DMS79 treated with DMSO at 0.1 percent for 48 hours (cell line): ENCODE measurements around the gene CAMTA1.

Experiments used
- DNase-seq: peaks from one replicate; lab custom pipeline; 2025; lab: John Stamatoyannopoulos, UW

The CAMTA1 gene

DNA sequence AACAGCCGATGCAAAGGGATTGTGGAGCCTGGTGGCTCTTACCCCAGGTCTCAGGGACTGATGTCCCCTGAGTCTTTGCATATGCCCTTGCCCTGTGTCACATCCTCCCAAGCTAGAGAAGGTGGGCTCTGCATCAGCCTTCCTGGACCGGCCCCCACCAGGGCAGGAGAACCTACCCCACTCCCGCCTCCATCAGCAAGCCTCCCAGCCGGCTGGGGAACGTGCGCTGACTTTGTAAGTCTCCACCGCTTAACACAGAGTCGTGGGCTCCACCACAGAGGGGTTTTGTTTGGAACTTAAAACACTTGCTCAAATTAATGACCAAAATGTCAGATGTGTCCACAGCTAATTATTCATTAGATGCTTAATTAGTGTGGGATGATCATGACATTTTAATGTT, 730.6 kb downstream of the CAMTA1 start:
- no peak for DNase-seq

DNA sequence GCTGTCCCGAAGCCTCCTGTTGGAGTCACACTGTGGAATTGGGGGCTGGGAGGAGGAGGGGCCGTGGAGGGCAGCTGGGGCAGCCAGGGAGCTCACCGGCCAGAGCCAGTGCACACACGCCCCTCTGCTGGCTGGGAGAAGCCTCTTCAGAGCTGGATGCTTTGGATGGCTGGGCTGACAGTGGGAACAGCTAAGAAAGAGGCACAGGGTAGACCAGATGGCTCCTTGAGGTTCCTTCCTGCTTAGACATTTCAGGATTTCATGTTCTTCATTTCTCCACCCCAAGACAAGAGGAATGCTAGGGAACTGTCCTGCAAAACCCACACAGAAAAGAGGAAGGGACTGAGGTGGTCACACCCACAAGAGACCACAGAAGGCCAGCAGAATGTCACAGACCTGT, 731.1 kb downstream of the CAMTA1 start:
- DNase-seq, result peak; percentile 22

DNA sequence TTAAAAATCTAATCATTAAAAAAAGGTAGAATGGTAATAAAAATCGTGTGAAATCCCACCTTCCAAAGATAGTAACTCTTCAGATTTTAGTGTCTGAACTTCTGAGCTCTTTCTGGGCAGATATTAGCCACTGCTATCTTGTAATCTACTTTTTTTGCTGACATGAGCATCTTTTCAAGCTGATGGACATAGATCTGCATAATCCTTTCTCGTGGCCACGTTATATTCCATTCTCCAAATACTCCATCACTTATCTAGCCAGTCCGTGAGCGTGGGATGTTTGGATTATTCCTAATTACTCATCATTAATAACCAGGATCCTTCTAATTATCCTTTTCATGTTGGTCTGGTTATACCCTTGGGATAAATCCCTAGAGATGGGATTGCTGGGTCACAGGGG, 731.7 kb downstream of the CAMTA1 start:
- no peak for DNase-seq

DNA sequence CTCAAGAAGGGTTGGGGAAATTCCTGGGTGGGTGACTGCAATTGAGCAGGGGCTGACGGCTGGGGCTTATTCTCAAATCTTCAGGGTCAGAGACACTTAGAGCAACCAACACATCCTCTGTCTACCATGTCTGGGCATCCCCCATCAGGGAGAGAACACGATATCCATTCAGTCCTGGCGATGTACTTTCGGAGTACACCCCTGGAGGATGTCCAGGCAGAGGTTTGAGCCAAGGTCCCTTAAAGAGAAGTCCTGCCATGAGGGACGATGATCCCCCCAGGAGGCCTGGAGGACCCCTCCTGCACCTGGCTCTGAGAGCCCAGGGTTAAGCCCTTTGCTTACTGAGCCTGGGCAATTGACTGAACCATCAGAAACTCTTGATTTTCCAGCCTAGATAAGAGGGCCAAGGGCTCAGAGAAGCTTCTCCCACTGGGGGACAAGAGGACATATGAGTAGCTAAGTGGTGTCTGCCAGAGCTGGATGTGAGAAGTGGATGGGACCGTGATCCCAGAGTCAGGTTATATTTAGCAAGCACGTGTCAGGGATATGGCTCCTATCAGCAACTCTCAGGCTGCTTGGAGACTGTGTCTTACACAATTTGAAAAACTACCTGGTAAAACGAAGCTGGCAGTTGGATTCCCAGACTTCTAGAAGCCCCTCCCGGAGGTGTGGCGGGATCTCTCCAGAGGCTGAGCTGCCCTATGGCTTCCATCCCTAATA, 732.5 kb downstream of the CAMTA1 start:
- no peak for DNase-seq

DNA sequence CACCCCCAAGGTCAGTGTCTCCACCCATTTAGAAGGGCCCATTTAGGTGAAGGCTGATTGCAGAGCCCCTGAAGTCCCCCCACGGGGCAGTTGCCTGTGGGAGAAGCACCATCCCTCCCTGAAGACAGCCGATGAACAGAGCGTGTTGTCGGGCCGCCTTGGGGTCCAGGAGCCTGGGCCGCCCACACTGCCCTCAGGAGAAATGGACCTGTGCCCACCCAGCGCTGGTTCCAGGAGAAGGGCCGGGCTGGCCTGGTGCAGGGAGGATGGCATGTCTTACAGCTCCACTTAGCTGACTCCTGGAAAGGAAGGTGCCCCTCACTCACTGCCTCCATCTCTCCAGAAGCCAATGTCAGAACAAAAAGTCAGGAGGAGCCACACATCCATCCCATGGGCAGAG, 733.2 kb downstream of the CAMTA1 start:
- no peak for DNase-seq

DNA sequence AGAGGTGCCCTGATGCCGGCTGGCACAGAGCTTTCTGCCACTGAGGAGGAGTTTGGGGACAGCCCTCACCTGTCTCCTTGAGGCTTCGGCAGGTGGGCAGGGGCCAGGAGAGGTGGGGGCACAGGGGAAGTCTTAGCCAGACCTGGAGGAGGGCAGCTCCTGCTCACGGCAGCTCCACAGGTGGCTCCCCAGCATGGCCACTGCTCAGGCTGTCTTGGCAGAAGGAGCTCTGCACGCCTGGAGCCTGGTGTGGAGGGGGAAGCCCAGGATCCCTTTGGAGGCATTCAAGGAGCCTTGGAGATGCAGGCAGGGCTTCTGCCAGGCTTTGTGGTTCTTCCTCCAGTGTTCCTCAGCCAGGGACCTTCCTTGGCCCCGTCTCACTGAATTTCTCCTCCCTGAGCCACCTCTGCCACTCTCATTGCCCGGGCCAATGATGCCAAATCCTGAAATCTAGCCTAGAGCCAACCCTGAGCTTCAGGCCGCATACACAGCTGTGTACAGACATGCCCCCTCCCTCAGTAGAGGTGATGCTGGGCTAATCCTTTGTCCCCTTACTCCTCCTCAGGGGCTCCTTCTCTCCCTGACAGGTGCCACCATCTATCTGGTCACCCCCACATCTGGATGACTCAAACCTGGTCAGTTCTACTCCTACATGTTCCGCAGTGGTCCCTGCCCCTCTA, 734.1 kb downstream of the CAMTA1 start:
- DNase-seq, result no peak

DNA sequence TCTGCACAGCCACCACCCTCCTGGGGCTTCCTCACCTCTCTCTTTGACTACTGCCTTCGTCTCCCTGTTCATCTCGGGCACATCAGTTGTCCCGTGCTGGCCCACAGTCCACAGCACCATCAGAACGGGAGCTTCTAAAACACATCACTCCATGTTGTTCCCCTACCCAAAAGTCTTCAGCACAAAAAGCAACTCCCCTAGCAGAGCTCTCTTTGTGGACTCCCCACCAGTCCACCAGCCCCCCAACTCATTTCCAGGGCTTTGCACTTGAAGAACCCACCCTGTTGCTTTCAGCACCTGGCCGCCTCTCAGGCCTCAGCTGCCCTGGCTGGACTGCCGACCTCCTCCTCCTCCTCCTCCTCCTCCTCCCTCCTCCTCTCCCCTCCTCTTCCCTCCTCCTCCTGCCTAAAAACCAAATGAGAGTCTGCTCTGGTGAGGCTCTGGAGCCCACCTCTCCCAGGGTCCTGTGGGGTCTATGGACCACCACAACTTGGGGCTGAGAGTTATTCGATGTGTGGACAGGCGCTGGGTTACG, 734.7 kb downstream of the CAMTA1 start:
- no peak for DNase-seq

DNA sequence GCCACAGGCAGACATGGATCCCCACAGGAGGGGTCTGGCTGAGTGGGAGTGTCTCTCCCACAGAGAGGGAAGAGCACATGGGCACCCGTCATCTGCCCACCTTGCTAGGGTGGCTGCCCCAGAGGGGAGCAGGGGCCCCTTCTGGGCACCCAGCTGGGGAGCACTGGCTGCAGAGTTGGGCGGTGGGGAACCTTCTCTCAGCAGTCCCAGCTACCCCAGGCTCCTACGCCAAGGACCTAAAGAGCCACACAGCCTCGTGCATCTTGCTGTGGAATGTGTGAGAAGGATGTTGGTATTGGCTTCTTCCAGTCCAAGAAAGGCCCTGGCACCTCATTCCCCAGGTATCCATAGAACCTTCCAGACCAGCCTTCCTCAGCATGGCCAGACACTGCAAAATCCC, 735.2 kb downstream of the CAMTA1 start:
- no peak for DNase-seq

DNA sequence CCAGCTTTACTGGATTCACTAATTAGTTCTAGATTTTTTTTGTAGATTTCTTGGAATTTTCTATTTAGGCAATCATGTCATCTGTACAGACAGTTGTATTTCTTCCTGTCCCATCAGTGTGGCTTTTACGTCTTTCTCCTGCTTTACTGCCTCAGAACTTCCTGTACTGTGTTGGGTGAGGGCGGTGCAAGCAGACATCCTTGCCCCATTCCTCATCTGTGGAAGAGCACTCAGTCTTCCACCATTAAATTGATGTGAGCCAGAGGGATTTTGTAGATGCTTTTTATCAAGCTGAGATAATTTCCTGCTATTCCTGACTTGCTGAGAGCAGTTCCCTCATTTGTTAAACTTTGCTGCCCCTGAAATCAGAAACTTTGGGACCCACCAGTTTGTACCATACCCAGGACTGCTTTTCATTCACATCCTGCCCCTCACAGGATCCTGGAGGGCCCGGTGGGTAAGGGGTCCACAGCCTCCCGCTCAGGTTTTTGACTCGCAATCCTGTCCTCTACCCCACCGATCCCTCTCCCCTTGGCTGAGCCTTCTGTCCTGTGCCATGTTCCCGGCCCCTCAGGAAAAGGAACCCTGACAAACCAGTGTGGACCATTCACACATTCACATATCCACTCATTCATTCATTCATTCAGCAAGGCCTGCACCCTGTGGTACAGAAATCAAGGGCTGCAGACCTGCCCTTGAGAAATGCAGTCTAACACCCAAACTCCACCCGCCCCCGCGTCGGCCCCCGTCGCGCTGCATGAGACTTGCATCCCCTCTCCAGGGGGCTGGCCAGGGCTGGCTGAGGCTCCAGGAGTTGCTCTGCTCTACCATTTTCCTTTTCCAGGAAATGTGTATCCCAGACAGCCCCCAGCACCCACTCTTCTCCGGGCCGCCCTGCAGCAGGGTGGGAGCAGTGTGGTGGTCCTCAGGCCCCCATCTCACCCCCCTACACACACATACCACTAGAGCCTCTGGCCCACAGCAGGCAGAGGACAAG, 739.4 kb downstream of the CAMTA1 start:
- DNase-seq, result no peak

DNA sequence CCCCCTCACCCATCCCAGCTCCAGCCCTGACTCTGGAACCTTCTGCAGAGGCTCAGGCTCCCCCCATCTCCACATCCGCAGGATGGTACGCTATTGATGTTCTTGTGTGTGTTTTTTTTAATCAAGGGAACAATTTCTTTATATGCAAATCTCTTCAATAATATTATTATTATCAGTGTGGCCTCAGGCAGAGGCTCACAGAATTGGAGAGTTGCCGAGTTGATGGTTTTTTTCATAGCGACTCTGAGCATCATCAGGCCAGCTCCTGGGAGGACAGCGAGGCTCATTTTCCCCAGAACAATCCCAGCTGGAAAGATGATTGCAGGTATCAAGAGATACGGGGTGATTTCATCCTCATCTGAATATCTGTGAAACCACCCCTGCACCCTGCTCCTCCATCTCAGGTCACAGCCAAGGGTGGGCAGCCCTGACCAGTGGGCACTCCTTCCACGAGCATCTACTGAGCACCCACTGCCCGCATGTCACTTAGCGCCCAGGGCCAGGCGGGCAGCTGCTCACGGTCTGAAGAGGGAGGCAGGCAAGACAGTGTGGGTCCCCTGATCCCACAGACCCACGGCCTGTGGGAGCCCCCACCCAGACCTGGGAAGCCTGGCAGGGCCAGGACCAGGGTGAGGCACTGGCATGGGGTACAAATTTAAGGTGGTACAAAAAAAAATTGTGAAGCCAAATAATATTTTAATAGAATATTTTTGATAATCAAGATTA, 740.2 kb downstream of the CAMTA1 start:
- no peak for DNase-seq

DNA sequence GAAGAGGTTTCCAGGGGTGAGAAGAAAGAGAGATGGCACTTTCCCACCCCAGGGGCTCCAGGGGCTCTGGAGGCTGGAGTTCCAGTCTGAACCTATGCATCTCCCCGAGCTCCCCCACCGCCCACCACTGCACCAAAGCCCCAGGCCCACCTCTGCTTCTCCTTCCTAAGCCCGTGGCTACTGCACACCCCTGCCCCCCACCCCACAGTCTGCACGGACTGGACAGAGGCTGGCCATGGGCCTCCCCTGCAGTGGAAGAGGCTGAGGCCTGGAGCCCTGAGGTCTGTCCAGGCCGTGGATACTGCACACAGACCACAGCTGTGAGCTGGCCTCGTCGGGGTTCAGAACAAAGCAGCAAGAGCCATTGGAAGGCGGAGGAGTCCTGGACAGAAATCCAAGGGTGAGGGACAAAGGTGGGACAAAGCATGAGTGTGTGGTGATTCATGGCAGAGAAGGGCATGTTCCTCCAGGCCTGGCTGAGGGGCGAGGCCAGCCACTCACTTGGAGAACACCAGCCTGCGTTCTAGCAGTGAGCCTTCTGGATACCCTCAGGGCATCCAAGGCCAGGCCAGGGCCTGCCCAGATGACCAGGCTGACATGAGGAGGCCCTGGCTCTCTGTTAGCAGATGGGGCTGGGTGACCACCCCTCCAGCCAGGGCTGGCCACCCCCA, 741.1 kb downstream of the CAMTA1 start:
- DNase-seq, result no peak

DNA sequence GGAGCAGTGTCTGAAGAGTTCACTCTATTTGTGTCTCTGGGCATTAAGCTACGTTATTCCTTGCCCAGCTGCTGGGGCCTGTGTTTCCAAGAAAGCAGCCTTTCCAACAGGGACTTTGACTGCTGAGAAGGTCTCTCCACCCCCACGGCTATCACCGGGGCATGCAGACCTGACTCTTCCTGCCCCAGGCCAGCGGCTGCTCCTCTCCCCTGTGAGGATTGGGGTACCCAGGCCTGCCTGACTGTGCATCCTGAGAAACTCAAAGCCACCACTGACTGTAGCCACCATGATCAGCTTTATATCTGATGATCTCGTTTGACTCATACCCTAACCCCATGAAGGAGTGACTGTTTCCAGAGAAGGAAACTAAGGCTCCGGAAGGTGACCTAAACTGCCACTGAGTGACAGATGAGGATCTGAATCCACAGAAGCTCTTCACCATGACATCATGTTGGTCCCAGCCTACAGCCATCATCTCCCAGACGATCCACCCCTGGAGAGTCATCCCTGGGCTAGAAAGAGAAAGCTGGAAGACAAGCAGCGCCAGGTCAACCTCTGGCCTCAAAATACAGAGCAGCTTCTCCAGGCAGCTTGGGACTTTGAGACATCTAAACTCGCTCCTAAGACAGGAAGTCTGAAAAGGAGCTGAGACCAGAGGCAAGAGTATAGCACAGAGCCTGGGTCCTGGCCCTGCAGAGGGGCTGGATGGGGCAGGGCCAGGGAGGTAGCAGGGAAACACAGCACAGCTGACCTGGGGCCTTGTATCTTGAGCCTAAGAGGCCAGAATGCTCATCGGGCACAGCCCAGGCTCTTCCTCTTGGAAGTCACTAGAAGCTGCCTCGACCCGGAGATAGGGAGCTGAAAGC, 741.8 kb downstream of the CAMTA1 start:
- DNase-seq, result no peak

DNA sequence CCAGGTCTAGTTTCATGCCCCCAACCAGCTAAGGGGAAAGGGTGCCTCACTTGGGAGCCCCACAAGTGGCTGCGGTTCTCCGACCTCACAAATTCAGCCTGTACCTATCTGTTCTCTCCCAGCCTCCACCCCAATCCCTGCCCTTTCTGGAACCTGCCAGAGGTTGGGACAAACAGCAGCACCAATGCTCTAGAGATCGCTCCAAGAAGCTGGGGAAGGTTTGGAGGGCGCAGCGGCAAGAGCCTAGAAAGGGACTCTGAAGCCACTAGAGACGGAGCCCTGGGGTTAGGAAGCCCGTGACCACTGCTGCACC, 742.4 kb downstream of the CAMTA1 start:
- DNase-seq, result no peak

DNA sequence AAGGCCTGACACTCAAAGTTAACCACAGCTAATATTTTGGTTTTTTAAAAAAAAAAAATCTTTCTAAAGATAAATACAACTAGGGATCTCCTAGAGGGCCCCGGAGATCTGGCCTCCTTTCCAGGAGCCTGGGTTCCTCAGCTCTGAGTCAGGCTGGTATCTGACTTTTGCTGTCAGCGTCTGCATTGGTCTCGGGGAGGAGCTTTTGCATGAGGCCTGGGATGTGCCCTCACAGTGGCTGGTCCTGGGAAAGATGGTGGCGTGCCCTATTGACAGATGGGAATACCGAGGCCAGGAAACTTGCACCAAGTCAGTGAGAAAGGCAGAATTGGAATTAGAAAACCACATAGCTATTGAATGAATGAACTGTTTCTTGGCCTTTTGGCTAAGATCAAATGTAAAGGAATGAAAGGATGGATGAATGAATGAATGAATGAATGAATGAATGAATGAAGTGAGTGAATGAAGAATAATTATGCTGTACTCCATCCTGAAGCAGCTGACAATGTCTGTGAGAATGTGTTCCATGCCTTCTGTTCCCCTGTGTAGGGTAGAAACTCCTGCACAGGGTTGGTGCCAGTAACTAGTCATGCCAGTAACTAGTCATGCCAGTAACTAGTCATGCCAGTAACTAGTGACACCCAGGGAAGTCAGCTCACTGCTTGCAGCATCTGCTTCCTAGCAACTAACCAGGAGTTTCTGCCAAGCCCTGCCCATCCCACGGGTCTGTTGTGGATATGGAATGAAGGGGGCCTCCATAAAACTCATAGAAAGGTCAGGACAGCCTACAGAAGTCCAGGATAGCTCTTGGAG, 743.3 kb downstream of the CAMTA1 start:
- no peak for DNase-seq

DNA sequence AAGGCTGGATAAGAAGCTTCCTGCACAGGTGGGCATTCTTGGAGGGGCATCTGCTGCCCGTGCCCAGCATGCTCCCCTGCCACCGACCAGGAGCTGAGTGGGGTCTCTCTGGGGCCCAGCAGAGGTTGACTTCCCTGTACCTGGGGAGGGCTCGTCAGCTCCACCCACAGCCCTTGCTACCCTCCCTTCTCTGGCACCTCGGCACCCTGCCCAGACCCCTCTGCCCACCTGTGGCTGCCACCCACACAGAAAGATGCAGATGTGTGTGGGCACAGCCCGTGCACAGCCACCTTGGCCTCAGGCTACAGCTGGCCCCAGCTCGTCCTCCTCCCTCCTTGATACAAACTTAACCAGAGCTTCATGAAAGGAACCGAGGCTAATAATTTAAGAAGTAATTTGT, 744.7 kb downstream of the CAMTA1 start:
- no peak for DNase-seq

DNA sequence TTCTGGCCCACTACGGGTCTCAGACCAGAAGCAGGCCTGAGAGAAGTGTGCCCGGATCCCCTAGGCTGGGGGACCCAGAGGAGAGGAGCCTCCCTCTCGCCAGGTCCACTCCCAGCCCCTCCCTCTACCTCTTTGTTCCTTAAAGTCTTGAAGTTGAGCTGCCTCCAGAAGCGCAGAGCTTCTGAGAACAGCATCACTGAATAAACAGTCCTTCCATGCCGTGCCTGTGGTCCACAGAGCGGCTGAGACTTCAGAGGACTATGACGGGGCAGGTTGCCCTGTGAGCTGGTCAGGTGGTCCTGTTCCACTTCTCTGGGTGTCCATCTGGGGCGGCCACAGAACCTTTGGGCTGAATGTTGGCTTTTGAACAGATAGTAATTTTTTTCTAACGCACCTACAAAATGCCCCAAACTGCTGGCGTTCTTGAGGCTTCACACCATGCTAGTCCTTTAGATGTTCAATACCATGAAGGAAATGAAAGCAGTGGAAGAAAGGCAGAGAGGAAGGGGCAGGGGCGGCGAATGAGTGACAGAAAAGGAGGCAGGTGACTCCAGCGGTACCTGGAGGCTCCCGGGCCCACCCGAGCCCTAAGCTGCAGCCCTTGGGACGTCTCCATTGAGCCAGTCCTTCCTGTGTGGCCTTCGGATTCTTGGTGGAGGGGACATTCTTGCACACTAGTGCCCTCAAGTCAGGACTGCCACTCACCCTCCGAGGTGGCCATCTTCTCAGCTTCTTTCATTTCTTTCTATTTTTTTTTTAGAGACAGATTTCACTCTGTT, 746.5 kb downstream of the CAMTA1 start:
- DNase-seq, result no peak

DNA sequence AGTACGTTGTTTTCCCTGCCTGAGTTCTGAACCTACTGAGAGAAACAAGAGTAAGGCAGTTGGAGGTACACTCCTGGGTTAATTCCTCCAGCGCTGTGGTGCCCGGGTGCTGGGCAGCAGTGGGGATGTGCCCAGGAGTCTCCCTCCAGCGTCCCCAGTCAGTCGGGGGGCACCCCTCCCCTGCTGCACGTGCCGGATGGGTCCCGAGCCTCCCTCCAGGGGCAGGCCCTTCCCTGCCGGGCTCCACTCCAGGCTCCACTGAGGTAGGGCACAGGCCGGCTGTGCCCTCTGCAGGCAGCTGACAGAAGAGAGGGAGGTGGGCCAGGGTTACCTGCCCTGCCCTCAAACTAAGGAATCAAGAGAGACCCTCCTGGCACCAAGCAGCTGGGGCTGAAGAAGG, 747.8 kb downstream of the CAMTA1 start:
- no peak for DNase-seq

DNA sequence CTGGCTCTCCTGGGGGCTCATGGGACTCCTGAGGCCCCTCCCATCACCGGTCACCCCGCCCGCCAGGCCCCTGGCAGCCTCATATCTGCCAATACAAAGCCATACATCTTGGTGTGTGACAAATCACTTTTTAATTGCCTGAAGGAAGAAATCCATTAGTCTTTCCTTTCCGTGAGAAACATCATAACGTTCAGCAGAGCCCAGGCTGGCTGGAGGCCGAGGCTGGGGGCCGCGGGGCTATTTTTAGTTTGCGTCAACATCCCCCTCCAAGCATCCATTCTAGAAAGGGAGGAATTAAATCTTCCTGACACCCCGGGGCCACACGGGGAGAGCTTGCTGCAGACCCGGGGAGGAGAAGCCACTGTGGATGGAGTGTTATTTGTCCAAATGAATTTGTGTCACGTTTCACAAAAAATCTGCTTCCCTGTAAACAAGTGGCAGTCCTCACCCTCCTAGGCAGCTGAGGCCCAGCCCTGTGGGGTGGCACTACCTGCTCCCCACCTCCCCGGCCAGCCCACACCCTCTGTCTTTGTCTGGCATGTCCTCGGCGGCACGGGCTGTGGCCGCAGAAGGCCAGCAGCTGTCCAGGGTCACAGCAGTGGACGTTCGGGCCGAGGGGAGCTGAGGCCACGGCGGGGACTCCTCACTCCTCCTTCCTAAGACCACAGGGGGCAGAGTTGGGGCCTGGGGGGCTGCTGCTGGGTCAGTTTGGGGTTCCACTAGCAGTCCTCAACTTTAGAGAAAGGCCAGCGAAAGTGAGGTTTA, 749.0 kb downstream of the CAMTA1 start:
- no peak for DNase-seq
